ENCODE measurements around the gene BATF3.
"Not testable (repeated sequence)": the region's sequence is repeated elsewhere in the genome, so short reads cannot be mapped to it uniquely, and the experiment has no call there.

BATF3 gene

GRCh38 chr1:212655668-212656440, 43.8 kb downstream of the BATF3 start:
- DNase-seq: no peak

DNA sequence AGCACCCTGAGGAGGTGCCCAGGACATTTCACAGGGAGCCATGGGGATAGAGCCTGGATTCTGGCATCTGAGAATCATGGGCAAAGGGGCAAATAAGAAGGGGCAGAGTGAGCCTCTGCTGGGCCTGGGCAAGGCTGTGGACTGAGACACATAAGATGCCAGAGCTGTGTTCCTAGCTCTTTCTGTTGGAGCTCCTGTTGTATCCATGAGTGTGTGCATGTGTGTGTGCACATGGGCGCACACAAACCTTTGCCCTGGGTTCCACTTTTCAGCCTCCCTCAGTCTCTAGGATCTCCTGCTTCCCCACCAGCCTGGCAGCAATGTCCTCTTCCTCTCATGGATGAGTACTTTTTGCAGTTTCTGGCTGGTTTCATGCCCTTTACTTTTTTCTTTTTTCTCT, 47.0 kb downstream of the BATF3 start:
- DNase-seq: no peak

DNA sequence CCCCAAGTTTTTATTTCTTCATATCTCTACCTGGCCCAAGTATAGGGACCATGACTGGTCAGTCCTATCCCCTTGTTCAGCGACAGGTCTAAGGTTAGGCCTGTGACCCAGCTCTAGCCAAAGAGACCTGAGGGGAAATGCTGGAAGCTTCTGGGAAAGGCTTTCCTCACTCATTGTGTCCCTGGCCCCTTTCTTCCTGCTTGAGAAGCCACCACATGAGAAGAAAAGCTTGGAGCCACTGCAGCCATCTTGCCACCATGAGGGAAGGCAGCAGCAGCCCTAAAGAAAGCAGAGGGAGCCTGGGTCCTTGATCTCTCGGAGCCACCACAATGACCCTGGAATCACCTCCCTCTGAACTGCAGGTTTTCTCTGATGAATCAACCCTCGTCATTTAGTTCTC, 47.7 kb downstream of the BATF3 start:
- DNase-seq: no peak

GRCh38 chr1:212651521-212651920, 48.1 kb downstream of the BATF3 start:
- no peak for DNase-seq

DNA sequence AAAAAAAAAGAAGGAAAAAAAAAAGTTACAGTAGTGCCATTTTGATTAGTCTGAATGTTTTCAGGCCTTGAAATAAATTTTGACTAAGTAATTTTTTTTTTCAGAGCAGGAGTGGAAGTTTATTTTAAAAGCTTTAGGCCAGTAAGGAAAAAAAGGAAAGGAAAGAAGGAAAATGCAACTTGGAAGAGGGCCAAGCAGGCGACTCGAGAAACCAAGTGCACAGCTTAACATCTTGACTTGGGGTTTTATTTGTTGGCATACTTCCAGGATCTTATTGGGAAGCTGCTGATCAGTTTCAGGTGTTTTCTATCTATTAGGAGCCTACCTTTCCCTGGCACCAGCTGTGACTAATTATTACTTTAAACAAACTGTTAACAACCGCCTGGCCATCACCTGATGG, 49.4 kb downstream of the BATF3 start:
- DNase-seq: no peak

DNA sequence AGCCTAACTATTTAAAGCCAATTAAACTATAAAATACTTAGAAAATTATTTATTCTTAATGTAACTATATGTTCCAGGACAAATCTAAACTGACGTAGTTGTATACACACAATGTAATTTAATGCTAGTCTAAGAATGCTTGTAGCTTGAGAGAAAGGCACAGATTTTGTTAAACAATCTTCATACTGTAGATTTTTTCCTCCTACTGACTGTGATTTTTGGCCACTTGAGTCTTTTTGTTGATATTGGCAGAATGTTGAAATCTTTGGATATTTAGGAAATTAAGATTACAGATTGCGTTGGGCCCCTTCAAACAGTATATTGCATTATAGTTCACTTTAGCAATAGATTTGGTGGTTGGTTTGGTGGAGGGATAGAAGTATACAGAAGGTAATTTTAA, 50.6 kb downstream of the BATF3 start:
- DNase-seq: no peak

DNA sequence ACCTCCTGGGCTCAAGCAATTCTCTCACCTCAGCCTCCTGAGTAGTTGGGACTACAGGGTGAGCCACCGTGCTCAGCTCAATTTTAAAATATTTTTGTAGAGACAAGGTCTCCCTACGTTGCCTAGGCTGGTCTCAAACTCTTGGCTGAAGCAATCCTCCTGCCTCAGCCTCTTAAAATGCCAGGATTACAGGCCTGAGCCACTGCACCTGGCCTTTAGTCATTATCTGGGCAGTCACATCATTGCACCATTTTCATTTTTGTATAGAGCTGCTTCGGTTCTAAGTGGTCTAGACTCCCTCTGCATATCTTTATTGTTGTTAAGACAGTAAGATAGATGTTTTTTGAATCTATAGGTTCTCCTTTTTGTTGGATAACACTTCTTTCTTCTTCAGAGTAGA, 51.2 kb downstream of the BATF3 start:
- DNase-seq: no peak

- no peak for DNase-seq
Measured at GRCh38 chr1:212647004-212647403, 52.6 kb downstream of the BATF3 start.

GRCh38 chr1:212646588-212646987, 53.1 kb downstream of the BATF3 start:
- no peak for DNase-seq

DNA sequence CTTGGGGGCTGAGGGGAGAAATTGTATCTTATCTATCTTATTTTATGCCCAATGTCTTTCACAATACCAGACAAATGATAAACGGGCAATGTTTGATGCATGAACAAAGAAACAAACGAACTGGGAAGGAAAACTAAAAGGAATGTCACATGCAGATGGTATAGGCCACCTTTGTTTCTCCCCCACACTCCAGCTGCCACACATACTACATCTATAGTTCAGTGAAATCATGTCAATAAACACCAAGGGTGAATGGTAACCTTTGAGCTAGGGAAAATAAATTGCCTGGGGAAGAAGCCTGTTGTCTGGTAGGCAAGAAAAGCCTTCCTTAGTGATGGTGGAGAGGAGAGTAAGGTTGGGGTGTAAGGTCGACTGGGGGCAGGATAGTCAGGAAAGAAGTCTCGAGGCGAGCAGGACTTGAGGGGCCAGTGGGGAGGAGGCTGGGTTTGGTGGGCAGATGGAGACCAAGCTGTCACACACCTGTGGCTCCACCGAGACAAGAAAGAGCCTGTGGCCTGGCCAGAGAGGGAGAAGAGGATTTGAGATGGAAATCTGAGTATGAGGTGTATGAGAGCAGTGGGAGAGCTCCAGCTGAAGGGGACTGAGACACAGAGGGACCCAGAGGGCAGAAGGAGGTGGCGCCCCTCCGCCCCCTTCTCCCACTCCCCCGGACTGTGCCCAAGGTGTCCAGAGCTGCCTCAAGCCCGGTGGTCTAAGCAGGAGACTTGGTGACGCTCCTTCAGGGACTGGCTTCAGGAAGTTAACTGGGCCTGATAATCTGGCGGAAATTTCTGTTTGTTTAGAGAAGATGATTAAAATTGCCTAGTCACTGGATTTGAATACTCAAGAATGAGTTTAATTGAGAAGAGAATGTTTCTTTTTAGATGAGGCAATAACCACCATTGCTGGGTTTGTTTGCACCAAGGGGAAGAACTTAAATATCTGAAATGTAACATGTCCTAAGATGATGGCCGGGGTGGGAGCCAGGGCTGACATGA, 53.8 kb downstream of the BATF3 start:
- DNase-seq: no peak

DNA sequence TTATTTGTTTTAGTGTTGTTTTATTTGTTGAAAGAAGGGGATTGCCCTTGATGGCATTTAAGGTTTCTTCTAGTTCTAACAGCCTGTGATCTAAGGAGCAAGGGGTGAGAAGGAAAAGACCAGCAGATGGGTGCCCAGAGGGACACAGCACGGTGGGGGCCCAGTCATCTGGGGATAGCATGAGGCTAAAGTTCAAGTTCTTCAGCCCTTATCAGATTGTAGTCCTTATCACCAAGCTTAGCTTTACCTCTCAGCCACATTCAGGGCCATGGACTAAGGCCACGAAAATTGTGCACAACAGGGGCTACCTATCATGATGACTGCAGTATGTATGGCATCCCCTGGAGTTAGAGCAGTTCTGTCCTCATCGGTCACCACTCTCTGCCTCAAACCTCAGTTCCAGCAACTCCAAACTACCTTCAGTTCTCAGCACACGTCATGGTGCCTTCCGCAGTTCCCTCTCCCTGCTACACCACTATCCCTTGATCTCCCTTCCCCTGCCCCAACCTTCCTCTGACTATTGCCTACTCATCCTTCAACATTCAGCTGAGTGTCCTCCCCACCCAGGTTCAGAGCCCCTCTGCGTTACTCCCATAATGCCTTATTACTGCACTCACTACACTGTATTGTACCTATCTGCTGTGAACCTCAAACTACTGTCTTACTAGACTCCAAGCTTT, 54.6 kb downstream of the BATF3 start:
- DNase-seq: no peak

GRCh38 chr1:212643877-212644276, 55.8 kb downstream of the BATF3 start:
- no peak for DNase-seq

DNA sequence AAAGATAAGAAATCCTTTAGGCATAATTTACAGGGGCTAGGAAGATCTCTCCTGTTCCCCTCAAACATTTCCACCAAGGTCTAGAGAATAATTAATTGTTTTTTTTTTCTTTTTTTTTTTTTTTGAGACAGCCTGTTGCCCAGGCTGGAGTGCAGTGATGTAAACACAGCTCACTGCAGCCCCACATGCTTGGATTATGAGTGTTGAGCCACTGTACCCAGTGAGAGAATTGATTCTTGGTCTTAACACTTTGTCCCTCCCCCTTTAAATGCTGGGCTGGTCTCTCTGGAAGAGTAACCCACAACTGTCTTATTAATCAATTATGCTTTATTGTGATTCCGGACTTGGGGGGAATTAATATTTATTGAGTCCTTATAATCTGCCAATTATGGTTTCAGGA, 57.7 kb downstream of the BATF3 start:
- no peak for DNase-seq

- no peak for DNase-seq
Measured at GRCh38 chr1:212640223-212640878, 59.3 kb downstream of the BATF3 start.

DNA sequence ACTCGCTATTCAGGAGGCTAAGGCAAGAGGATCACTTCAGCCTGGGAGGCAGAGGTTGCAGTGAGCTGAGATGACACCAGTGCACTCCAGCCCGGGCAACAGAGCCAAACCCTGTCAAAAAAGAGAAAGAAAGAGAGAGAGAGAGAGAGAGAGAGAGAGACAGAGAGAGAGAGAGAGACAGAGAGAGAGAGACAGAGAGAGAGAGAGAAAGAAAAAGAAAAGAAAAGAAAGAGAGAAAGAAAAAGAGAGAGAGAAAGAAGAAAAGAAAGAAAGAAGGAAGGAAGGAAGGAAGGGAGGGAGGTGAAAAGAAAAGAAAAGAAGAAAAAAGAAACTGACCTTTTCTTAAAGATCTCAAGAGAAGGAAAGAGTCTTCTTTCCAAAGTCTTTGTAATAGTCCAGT, 60.1 kb downstream of the BATF3 start:
- DNase-seq: not testable (repeated sequence)

DNA sequence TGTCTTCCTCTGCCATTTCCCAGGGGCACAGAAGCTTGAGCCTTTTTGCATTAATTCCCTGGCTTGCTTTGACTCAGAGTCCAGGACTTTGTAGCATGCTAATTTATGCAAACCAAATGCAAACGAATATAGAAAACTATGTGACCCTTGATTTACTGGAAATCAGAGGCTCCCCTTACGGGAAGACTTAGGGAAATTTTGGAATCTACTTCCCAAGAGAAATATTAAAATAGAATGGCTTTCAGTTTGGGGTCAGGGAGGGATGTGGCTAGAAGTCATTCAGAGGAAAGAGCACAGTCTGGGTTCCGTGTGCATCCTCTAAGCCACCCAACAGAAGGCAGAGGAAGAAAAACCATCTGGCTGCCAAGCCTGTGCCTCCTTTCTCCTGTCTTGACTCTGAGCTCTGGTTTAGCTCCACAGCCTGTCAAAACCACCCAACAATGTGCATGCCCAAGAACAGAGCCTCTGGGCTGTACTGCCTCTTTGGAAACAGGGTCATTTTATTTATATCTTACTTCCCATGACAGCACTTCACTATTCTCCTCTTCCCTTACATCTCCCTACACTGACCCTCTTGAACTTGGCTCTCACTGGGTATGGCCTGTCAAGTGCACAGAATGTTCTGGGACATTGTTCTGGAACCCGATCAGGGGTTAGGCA, 61.0 kb downstream of the BATF3 start:
- DNase-seq: no peak

GRCh38 chr1:212637902-212638301, 61.7 kb downstream of the BATF3 start:
- no peak for DNase-seq

Data from NCI-H2227 treated with DMSO at 0.1 percent for 48 hours (cell line).